Measurements from ENCODE around the gene PTPRG.

PTPRG gene

GRCh38 chr3:61936344-61936937 lies 375.1 kb downstream of the PTPRG start:
- no peak overlapping the region for H3K4me3 ChIP-seq
- no peak overlapping the region for H3K27ac ChIP-seq
- no peak for DNase-seq (ENCODE audit: low spot score)
- TF ChIP-seq CTCF (IDR thresholded peaks at IDR 0.05) = peak; percentile 19

- no peak for TF ChIP-seq CTCF (IDR thresholded peaks at IDR 0.05)
- H3K4me3 ChIP-seq = no peak overlapping the region
- no peak for DNase-seq (ENCODE audit: low spot score)
- H3K27ac ChIP-seq = no peak overlapping the region
Measured at GRCh38 chr3:61937477-61937876, 376.1 kb downstream of the PTPRG start.

DNA sequence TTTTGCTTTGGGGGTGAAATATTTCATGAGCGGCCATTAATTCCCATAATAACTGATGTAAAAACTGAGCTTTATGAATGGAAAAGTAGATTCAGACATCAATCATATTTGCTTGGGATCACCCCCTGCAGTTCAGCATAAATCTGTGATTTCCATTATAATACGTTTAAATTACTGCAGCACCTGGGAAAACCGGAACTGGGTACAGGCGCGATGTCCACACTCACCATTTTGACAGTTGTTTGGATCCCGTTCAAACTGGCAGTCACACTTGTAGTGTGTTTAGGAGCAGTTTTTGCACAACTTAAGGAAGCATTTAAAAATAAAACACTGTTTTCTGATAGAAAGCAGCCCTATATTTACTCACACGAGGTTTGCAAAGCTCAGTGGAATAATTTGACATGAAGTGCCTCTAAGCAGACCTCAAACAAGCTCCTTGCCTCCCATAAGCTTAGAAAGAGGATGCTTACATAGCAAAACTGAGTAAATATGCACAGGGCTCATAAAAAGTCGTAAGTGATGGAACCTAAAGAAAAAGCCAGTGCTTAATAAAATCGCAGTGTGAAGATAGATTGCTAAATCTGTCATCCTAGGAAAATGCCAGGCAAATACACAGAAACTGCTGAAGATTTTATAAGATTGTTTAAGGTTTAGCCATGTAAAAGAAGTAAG lies 377.6 kb downstream of the PTPRG start:
- Histone ChIP-seq H3K4me3 (no peak overlapping the region), H3K27ac (no peak overlapping the region)
- no peak for TF ChIP-seq CTCF (IDR thresholded peaks at IDR 0.05)
- DNase-seq (ENCODE audit: low spot score) = no peak

DNA sequence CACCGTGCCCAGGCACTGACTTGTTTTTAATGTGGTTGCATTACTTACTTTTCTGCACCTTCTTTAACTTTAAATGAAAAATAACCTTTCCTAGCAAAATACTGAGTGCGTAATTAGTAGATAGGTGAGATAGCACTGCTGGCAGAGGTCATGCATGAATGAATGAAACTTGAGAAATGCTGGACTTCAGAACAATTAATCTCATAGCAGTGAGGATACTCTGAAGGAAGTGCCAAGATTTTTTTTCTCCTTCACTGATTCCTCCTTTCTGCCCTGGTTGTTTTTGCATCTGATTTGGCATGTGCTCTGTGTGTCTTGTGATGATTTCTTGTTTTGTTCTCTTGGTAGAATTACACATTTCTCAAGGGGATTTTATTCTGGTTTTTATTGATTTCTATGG lies 378.9 kb downstream of the PTPRG start:
- TF ChIP-seq CTCF (IDR thresholded peaks at IDR 0.05) = no peak
- no peak overlapping the region for H3K4me3 ChIP-seq
- no peak for DNase-seq (ENCODE audit: low spot score)

DNA sequence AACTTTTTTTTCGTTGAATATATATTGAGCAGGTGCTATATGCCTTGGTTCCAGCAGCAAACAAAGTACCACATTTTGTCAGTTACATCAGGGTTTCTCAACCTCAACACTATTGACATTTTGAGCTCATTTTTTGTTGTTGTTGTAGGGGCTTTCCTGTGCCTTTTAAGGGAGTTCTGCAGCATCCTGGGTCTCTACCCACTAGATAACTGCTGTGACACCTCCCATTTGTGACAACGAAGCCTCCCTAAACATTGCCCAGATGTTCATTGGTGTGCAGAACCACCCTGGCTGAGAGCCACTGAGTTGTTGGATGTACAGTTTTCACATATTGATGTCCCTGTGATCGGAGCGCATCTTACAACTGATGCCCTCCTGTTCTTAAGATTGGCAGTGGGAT lies 382.6 kb downstream of the PTPRG start:
- TF ChIP-seq CTCF (IDR thresholded peaks at IDR 0.05) = no peak
- DNase-seq (ENCODE audit: low spot score) = no peak
- Histone ChIP-seq H3K27ac (no peak overlapping the region), H3K4me3 (no peak overlapping the region)

More for the DNA sequence above, 378.9 kb downstream of the PTPRG start:
- no peak overlapping the region for H3K27ac ChIP-seq

- no peak overlapping the region for H3K27ac ChIP-seq
- no peak for DNase-seq (ENCODE audit: low spot score)
- no peak overlapping the region for H3K4me3 ChIP-seq
- no peak for TF ChIP-seq CTCF (IDR thresholded peaks at IDR 0.05)
Measured at GRCh38 chr3:61944726-61945125, 383.4 kb downstream of the PTPRG start.

- TF ChIP-seq CTCF (IDR thresholded peaks at IDR 0.05) = no peak
- no peak for DNase-seq (ENCODE audit: low spot score)
- Histone ChIP-seq H3K4me3 (no peak overlapping the region), H3K27ac (no peak overlapping the region)
Measured at GRCh38 chr3:61945657-61946056, 384.3 kb downstream of the PTPRG start.

Data from coronary artery (tissue), 2 donors.